Gastrocnemius medialis (tissue), 4 donors: ENCODE data around the gene TEX36. TPM values are rescaled to one million over a fixed set of nuclear protein-coding genes. Genes with fewer than 3 reads are reported as not detected.

Experiments used
- ATAC-seq, 2 donors: fragments of 150-250 bp; one replicate each; pipeline ENCODE4 v1.9.1; 2016
- DNase-seq, 2 donors: peaks; one replicate each; pipeline ENCODE4 v3.0.0-alpha.2; 2019
- H3K27ac ChIP-seq, 4 donors: fragments of 200-600 bp; sonication (generic); 1 replicate in 1 of 4; 2 replicates in 3 of 4; pipeline ENCODE4 v1.5.1; 2016 to 2018; ENCODE audit warnings: mild to moderate bottlenecking in 2 of 4, moderate library complexity in 1 of 4
- H3K27me3 ChIP-seq, 3 donors: fragments of 200-600 bp; sonication (generic) in 2 of 3; 1 replicate in 1 of 3; 2 replicates in 2 of 3; pipeline versions ENCODE4 v1.5.1 to v1.6.0; 2016 to 2019; ENCODE audit warnings: mild to moderate bottlenecking in 1 of 3, moderate library complexity in 1 of 3
- H3K36me3 ChIP-seq, 2 donors: fragments of 200-600 bp; sonication (generic) in 1 of 2; one replicate each; pipeline ENCODE4 v1.5.1; 2017 to 2018
- H3K4me1 ChIP-seq, 2 donors: fragments of 200-600 bp; sonication (generic) in 1 of 2; one replicate each; pipeline ENCODE4 v1.5.1; 2016 to 2017; ENCODE audit warnings: mild to moderate bottlenecking in 2 of 2
- H3K4me3 ChIP-seq, 4 donors: fragments of 200-600 bp; sonication (generic) in 3 of 4; 1 replicate in 1 of 4; 2 replicates in 3 of 4; pipeline ENCODE4 v1.5.1; 2016 to 2019; ENCODE audit warnings: mild to moderate bottlenecking in 2 of 4
- H3K9me3 ChIP-seq, 3 donors: fragments of 200-600 bp; sonication (generic) in 2 of 3; 1 replicate in 1 of 3; 2 replicates in 2 of 3; pipeline ENCODE4 v1.5.1; 2016 to 2019
- POLR2A ChIP-seq, 2 donors: fragments of 450-650 bp; IDR thresholded peaks; one replicate each; pipeline ENCODE4 v1.6.1; 2017; ENCODE audit warnings: antibody characterized with exemption in 2 of 2, mild to moderate bottlenecking in 2 of 2, moderate library complexity in 2 of 2
- in situ Hi-C, 4 donors: fragments of 200-750 bp; cut with MboI; loops; one replicate each; pipeline versions ENCODE4 v1.15.0 to v1.8.0; 2017; ENCODE audit warnings: low sequenced_read_pairs in 4 of 4
- intact Hi-C: fragments of 100-400 bp; cut with DNase I; formaldehyde crosslinking; loops from one replicate; pipeline ENCODE4 v1.15.1; 2023; ENCODE audit warnings: low total_unique reads
- total RNA-seq, 4 donors: library from RNA; depleted of rRNA; stranded (reverse); fragments of >200 nt; gene quantifications; one replicate each; pipeline versions ENCODE4 v1.1.0 to v1.2.3, GENCODE V29; 2016
- TF ChIP-seq, protein P1 (sequence below), 5 experiments: fragments of 450-650 bp in 3 of 5; fragments of 200-600 bp in 2 of 5; sonication (generic) in 2 of 5; IDR thresholded peaks in 4 of 5; conservative IDR thresholded peaks in 1 of 5; 1 replicate in 4 of 5; 2 replicates in 1 of 5; pipeline ENCODE4 v1.5.1; 2016 to 2019; ENCODE audit warnings: antibody characterized with exemption in 5 of 5, mild to moderate bottlenecking in 3 of 5, moderate library complexity in 3 of 5

Gene TEX36
- total RNA-seq, 4 donors from 2014 or later = not detected

DNA sequence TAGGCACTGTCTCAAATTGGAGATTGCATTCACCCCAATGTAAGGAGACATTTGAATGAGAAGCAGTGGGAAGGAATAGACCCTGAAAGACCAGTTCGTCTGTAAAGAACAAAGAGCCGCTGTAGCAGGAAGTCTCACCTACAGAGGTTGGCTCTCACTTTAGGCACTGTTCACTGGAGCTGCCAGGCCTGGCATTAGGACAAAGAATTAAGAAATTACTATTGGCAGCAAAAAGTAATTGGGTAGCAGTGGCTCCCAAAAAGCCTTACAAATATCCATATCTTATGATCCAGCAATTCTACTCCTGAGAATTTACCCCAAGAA lies 10.5 kb upstream of the TEX36 start:
- in situ Hi-C loops = no loop called here
- TF ChIP-seq, protein P1, sequence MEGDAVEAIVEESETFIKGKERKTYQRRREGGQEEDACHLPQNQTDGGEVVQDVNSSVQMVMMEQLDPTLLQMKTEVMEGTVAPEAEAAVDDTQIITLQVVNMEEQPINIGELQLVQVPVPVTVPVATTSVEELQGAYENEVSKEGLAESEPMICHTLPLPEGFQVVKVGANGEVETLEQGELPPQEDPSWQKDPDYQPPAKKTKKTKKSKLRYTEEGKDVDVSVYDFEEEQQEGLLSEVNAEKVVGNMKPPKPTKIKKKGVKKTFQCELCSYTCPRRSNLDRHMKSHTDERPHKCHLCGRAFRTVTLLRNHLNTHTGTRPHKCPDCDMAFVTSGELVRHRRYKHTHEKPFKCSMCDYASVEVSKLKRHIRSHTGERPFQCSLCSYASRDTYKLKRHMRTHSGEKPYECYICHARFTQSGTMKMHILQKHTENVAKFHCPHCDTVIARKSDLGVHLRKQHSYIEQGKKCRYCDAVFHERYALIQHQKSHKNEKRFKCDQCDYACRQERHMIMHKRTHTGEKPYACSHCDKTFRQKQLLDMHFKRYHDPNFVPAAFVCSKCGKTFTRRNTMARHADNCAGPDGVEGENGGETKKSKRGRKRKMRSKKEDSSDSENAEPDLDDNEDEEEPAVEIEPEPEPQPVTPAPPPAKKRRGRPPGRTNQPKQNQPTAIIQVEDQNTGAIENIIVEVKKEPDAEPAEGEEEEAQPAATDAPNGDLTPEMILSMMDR (IDR thresholded peaks at IDR 0.05 in 4 of 5, conservative IDR thresholded peaks at IDR 0.05 in 1 of 5) = no peak
- no peak for TF ChIP-seq POLR2A (IDR thresholded peaks at IDR 0.05)
- no peaks in the 10 kb centered on the region for H3K4me1 ChIP-seq
- H3K27me3 ChIP-seq = peaks cover 0 to 6% (median 3%) of the 10 kb centered on the region in 3 donors
- intact Hi-C loops = no loop called here
- H3K9me3 ChIP-seq = no peaks in the 10 kb centered on the region
- no peak overlapping the region for H3K4me3 ChIP-seq
- no peak for DNase-seq
- no peak overlapping the region for H3K27ac ChIP-seq
- H3K36me3 ChIP-seq = no peaks in the 10 kb centered on the region
- ATAC-seq = no peak

DNA sequence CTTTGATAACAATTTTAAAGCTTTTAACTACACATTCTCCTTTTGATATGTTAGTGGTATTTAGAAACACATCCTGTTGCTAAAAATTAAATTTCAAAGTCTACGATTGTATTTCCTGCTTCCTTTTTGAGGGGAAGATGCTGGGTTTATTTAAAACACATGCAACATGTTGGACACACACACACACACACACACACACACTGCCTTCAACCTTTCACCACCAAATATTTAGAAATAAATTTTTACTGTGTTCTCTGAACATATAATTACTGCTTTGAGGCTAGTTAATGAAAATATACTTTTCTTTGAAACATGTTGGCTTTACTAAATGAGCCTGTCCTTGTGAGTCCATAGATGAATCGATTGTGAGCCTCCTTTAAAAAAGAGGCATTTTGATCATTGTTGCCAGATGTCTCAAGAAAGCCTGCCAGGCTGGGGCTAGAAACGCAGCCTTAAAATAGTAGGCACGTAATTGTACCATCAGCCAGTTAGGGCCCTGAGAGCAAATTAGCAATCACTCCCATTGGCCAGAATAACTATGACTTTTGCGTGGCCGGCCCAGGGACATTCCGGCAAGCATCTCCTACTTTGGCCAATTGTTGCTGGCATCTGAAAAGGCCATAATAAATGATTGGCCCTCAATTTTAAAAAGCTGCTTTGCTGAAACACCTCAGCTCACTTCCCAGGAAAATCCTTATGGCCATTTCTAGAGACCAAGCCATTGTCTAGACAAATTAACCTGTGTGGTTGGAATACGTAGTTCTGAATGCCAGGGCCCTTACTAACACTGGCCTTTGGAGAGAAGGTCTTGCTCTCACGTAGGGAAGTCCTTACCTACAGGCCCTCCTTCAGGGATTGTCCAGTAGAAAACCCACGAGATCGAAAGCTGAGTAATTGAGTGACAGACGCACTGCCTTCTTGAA lies 9.9 kb upstream of the TEX36 start:
- in situ Hi-C loops = no loop called here
- ATAC-seq = no peak
- intact Hi-C loops = no loop called here
- Histone ChIP-seq H3K36me3 (no peaks in the 10 kb centered on the region), H3K27me3 (peaks cover 0 to 6% (median 3%) of the 10 kb centered on the region in 3 donors), H3K9me3 (no peaks in the 10 kb centered on the region), H3K4me3 (no peak overlapping the region), H3K27ac (no peak overlapping the region), H3K4me1 (no peaks in the 10 kb centered on the region)
- TF ChIP-seq, protein P1 (IDR thresholded peaks at IDR 0.05 in 4 of 5, conservative IDR thresholded peaks at IDR 0.05 in 1 of 5) = no peak
- TF ChIP-seq POLR2A (IDR thresholded peaks at IDR 0.05) = no peak
- no peak for DNase-seq

DNA sequence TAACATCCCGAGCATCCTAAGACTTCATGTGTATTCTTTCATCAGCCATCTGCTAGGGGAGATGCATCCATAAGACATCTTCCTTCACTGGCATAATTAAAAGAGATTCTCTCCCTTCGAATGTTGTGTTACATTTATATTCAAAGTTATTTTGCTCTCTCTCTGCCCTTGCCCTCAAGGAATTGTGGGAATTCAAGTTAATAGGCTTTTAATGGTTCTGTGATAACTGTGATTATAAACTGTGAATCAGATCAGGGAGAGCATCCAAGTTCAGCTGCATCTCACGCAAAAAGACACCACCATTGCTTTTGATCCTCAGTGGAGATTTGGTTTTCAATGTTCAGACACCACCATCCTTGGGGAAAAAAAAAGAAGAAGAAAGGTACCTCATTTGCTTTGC lies 9.2 kb upstream of the TEX36 start:
- H3K4me3 ChIP-seq = no peak overlapping the region
- in situ Hi-C loops = no loop called here
- intact Hi-C loops = no loop called here
- H3K27ac ChIP-seq = no peak overlapping the region
- H3K4me1 ChIP-seq = no peaks in the 10 kb centered on the region
- no peak for TF ChIP-seq POLR2A (IDR thresholded peaks at IDR 0.05)
- H3K9me3 ChIP-seq = no peaks in the 10 kb centered on the region
- ATAC-seq = no peak
- H3K36me3 ChIP-seq = no peaks in the 10 kb centered on the region
- H3K27me3 ChIP-seq = peaks cover 0 to 6% (median 3%) of the 10 kb centered on the region in 3 donors
- DNase-seq = no peak

DNA sequence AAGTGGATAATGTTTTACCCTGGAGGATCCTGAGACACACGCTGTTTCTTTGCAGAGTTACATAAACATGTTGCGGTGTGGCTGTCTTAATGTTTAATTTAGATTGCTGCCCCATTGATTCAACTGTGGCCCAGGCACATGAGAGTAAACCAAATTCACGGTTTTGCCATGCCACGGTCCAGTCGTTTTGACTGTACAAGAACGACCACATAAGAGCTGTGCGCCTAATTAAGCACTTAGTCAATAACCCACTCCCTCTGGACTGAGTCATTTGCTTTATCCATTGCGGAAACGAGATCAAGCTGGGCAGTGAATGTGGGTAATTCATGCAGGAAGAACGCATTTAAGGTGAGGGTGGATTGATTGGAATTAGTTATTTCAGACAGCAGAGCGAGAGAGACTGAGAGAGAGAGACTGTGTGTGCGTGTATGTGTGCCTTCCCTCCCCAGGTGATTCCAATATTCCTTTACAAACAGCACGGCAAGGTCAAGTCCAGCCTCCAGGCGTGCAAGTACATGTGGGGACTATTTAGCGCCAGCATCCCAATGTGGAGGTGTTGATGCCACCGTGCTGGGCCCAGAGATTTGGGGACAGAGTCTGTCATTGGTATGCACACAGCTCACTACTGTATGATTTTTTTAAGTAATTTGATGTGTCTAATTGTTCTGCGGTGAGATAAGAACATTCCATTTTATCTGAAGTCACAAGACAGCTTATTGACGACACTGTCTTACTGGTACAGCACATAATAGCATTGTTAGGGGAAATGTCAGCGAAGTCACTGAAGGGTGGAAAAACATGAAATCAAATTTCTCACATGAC lies 8.4 kb upstream of the TEX36 start:
- TF ChIP-seq, protein P1 (IDR thresholded peaks at IDR 0.05 in 4 of 5, conservative IDR thresholded peaks at IDR 0.05 in 1 of 5) = no peak
- no peak for TF ChIP-seq POLR2A (IDR thresholded peaks at IDR 0.05)
- Histone ChIP-seq H3K27ac (no peak overlapping the region), H3K4me3 (no peak overlapping the region), H3K27me3 (peaks cover 0 to 6% (median 3%) of the 10 kb centered on the region in 3 donors), H3K4me1 (no peaks in the 10 kb centered on the region), H3K9me3 (no peaks in the 10 kb centered on the region), H3K36me3 (no peaks in the 10 kb centered on the region)
- intact Hi-C loops (no loop called here), in situ Hi-C loops (no loop called here)
- no peak for DNase-seq
- ATAC-seq = no peak

DNA sequence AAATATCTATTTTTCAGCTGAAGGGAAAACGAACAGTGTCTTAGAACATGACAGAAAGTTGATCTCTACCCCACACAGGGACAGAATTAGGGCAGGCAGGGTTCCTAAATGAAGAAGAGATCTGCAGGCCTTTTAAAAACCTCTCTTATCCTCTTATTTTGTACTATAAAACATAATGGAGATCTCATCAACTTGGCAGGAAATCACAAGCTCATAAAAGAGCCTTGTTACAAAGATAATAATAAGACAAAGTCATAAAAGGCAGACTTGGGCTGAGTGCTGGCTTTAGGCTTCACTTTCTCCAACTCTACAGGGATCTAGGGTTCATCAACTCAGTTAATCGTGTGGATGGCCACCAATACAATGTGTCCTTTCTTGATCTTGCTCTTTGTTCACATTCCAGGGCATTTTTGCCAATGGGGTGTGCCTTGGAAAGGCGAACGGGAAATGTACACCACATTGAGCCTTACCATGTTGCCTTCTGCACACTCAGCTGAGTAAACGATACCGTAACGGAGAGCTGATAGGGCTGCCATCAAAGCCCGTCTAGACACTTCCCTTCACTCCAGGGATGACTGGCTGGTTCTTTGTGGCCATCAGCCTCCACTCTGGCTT lies 7.1 kb upstream of the TEX36 start:
- TF ChIP-seq POLR2A (IDR thresholded peaks at IDR 0.05) = no peak
- TF ChIP-seq, protein P1 (IDR thresholded peaks at IDR 0.05 in 4 of 5, conservative IDR thresholded peaks at IDR 0.05 in 1 of 5) = no peak
- no peaks in the 10 kb centered on the region for H3K4me1 ChIP-seq
- peaks cover 0 to 6% (median 3%) of the 10 kb centered on the region in 3 donors for H3K27me3 ChIP-seq
- H3K4me3 ChIP-seq = no peak overlapping the region
- no peaks in the 10 kb centered on the region for H3K9me3 ChIP-seq
- intact Hi-C loops (no loop called here), in situ Hi-C loops (no loop called here)
- DNase-seq (no peak), ATAC-seq (no peak)
- H3K27ac ChIP-seq = no peak overlapping the region
- no peaks in the 10 kb centered on the region for H3K36me3 ChIP-seq
